ENCODE results near the gene ADAMTS5.

ADAMTS5 gene

GRCh38 chr21:26883768-26884167 is 83.1 kb downstream of the ADAMTS5 start:
- no peak for DNase-seq

DNA sequence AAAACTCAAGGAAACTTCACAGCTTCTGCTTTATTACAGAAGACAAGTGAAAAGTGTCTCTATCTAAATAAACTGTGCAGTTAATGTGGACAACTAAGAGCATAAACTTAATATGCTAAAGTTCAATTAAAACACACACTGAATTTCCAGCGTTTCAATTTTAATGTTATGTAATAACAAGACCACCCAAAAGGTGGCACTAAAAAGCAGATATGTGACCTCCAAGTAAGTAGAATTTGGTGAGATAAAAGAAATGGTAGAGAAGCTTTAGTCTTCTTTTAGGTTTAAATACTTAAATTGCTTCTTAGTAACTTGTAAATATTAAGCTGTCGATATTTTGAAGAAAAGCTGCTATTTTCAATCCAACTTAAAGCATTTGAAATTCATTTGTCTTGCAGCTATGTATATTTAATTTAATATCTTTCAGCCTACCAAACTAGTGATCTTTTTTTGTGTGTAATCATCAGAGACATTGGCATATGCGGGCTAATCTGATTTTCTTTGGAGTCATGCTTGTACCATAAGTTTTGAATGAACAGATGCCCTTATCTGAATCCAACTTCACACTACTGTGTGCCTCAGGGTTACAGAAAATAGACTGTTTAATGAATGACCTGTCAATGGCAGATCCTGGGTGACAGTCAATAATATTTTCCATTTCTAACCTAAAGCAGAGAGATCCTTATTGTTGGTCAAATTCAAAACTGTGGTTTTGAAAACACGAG is 85.2 kb downstream of the ADAMTS5 start:
- DNase-seq, result no peak

DNA sequence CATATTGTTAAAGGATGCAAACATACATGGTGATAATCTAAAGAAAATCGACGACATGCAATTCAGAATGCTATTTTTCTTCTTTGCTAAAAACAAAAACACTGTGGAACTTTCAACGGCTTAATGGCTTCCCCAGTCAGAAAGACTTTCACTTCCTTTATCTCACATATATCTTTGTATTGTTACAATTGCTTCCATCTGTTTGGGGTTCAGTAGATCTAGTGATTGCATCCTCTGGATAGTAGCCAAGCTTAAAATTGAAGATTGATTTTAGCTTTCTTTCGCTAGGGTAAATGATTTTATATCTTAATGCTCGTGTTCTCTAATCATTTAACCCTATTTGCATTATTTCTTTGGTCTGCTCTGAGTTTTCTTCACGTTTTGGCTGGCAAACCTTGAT is 89.9 kb downstream of the ADAMTS5 start:
- no peak for DNase-seq

- DNase-seq, result no peak
Observed at GRCh38 chr21:26874347-26874746, 92.5 kb downstream of the ADAMTS5 start.
